Measurements from ENCODE around the gene GJC1.

DNA sequence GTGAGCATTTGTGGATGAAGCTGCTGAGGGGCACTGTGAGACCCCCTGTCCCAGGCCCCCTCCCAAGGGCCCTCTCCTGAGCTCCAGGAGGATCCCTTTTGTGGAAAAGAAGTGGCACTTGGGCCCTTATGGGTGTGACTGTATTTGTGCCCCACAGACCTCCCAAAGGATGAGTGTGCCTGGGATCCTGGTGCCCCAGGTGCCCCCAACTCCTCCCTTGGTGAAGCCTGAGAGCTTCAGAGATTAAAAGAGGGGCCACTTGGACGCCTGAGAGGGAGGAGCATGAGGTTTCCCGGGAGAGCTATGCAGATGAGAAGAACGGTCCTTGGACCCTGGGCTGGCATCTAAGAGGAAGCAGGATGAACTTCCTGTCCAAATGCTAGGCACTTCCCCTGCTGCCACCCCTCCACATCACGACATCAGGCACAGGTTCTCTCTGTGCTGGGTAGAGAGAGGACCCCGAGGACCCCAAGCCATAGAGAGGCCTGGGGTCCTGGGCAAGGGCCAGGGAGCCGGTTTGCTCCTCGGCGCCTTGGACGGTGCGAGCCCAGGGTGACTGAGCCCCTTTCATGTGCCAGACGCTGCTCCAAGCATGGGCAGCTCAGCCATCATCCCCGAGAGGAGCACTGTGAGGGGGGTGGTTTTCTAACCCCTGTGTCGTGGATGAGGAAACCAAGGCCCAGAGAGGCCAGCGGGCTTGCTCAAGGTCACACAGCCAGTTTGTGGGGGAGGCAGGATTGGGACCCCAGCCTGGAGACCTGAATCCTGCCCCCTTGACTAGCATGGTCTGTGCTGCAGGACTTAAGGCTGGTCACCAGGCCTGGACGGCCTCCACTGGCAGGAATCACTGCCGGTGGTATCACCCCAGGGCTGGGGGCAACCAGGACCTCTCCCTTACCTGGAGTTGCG lies 76.9 kb downstream of the GJC1 start:
- TF ChIP-seq CTCF (IDR thresholded peaks at IDR 0.05), result no peak
- TF ChIP-seq, protein P1, sequence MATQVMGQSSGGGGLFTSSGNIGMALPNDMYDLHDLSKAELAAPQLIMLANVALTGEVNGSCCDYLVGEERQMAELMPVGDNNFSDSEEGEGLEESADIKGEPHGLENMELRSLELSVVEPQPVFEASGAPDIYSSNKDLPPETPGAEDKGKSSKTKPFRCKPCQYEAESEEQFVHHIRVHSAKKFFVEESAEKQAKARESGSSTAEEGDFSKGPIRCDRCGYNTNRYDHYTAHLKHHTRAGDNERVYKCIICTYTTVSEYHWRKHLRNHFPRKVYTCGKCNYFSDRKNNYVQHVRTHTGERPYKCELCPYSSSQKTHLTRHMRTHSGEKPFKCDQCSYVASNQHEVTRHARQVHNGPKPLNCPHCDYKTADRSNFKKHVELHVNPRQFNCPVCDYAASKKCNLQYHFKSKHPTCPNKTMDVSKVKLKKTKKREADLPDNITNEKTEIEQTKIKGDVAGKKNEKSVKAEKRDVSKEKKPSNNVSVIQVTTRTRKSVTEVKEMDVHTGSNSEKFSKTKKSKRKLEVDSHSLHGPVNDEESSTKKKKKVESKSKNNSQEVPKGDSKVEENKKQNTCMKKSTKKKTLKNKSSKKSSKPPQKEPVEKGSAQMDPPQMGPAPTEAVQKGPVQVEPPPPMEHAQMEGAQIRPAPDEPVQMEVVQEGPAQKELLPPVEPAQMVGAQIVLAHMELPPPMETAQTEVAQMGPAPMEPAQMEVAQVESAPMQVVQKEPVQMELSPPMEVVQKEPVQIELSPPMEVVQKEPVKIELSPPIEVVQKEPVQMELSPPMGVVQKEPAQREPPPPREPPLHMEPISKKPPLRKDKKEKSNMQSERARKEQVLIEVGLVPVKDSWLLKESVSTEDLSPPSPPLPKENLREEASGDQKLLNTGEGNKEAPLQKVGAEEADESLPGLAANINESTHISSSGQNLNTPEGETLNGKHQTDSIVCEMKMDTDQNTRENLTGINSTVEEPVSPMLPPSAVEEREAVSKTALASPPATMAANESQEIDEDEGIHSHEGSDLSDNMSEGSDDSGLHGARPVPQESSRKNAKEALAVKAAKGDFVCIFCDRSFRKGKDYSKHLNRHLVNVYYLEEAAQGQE (IDR thresholded peaks at IDR 0.05; ENCODE audit: low read depth, low read length), result no peak
- no peak for TF ChIP-seq POLR2AphosphoS5 (IDR thresholded peaks at IDR 0.05; ENCODE audit: low read depth, low read length)
- no peak for TF ChIP-seq FOXM1 (IDR thresholded peaks at IDR 0.05; ENCODE audit: low read depth)
- TF ChIP-seq NRF1 (IDR thresholded peaks at IDR 0.05; ENCODE audit: low read depth, low read length), result no peak
- no peak for TF ChIP-seq TAF1 (IDR thresholded peaks at IDR 0.05; ENCODE audit: borderline replicate concordance, low read depth, low read length)
- TF ChIP-seq RAD21 (IDR thresholded peaks at IDR 0.05; ENCODE audit: low read length), result no peak
- no peak for TF ChIP-seq SIN3A (IDR thresholded peaks at IDR 0.05; ENCODE audit: borderline replicate concordance, low read depth, low read length)
- TF ChIP-seq CHD2 (IDR thresholded peaks at IDR 0.05; ENCODE audit: low read length, partially characterized antibody), result no peak
